Gastroesophageal sphincter (tissue), 4 donors: Measurements from ENCODE around the gene DOLPP1. TPM values are rescaled to one million over a fixed set of nuclear protein-coding genes. Genes with fewer than 3 reads are reported as not detected.
A peak's percentile ranks its signal among the peaks of the same experiment; 100 is the strongest.

ENCODE experiments used
- ATAC-seq: fragments of 150-250 bp; one replicate; pipeline ENCODE4 v1.9.1; 2016; ENCODE audit warnings: mild to moderate bottlenecking, moderate library complexity
- H3K27ac ChIP-seq, 4 donors: fragments of 200-600 bp; sonication (generic) in 3 of 4; 1 replicate in 3 of 4; 2 replicates in 1 of 4; pipeline ENCODE4 v1.5.1; 2016 to 2019
- H3K27me3 ChIP-seq: fragments of 200-600 bp; sonication (generic); one replicate; pipeline ENCODE4 v1.5.1; 2019
- H3K36me3 ChIP-seq, 2 donors: fragments of 200-600 bp; sonication (generic); one replicate each; pipeline ENCODE4 v1.5.1; 2019; ENCODE audit warnings: control low read depth in 1 of 2
- H3K4me1 ChIP-seq, 3 donors: fragments of 200-600 bp; sonication (generic); 1 replicate in 2 of 3; 2 replicates in 1 of 3; pipeline ENCODE4 v1.5.1; 2016 to 2019; ENCODE audit warnings: control low read depth in 2 of 3
- H3K4me3 ChIP-seq, 2 donors: fragments of 200-600 bp; sonication (generic); one replicate each; pipeline ENCODE4 v1.5.1; 2019; ENCODE audit warnings: mild to moderate bottlenecking in 1 of 2, moderate library complexity in 1 of 2
- H3K9me3 ChIP-seq, 3 donors: fragments of 200-600 bp; sonication (generic); one replicate each; pipeline ENCODE4 v1.5.1; 2017 to 2019; ENCODE audit warnings: control low read depth in 2 of 3
- EP300 ChIP-seq: sonication (generic); formaldehyde crosslinking; IDR thresholded peaks from one replicate; pipeline ENCODE4 v1.6.1; 2017; ENCODE audit warnings: antibody characterized with exemption, mild to moderate bottlenecking
- POLR2A ChIP-seq, 2 donors: fragments of 450-650 bp; IDR thresholded peaks; one replicate each; pipeline ENCODE4 v1.6.1; 2017; ENCODE audit warnings: antibody characterized with exemption in 2 of 2, mild to moderate bottlenecking in 2 of 2, moderate library complexity in 1 of 2
- POLR2AphosphoS5 ChIP-seq: sonication (generic); formaldehyde crosslinking; IDR thresholded peaks from one replicate; pipeline ENCODE4 v1.6.1; 2017; ENCODE audit warnings: antibody characterized with exemption
- WGBS, 2 donors: methylation state at CpG; one replicate each; pipeline ENCODE4 v1.1.5; 2018; ENCODE audit warnings: low coverage in 1 of 2; 5-methylcytosine and 5-hydroxymethylcytosine counted together
- total RNA-seq, 4 donors: library from RNA; depleted of rRNA; stranded (reverse); fragments of >200 nt; gene quantifications; one replicate each; pipeline ENCODE4 v1.1.0, GENCODE V29; 2016
- TF ChIP-seq, protein P1 (sequence below), 4 experiments: fragments of 200-600 bp in 2 of 4; fragments of 450-650 bp in 2 of 4; sonication (generic) in 1 of 4; IDR thresholded peaks; one replicate each; pipeline ENCODE4 v1.5.1; 2017 to 2019; ENCODE audit warnings: antibody characterized with exemption in 4 of 4, mild to moderate bottlenecking in 2 of 4, moderate library complexity in 2 of 4

DOLPP1 gene
- total RNA-seq, 4 donors from 2014 or later, result 2.7 to 6.2 (median 6.0) TPM

DNA sequence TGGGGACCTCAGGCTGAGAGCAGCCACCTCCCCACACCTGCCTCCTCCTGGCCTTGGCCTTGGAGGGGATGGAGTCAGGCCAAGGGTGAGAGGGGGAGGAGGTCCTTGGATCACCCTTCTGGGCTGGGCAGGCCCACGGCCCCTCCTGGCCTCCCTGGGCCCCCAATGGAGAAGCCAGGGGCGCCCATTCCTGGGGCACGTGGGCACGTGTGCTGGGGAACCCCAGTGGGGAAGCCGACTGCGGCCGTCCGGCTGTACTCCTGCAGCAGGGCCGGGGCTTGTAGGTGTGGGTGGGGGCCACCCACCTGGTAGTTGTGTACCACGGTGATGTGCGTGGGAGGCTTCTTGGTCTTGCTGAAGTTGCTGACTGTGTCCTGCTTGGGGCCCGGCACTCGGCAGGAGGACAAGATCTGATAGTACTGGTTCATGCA, 21.2 kb downstream of the DOLPP1 start:
- no peaks in the 10 kb centered on the region for H3K9me3 ChIP-seq
- H3K36me3 ChIP-seq, result peaks cover 0 to 83% of the 10 kb centered on the region in 2 donors
- no peak for ATAC-seq
- no peaks in the 10 kb centered on the region for H3K27me3 ChIP-seq
- no peak overlapping the region for H3K4me3 ChIP-seq
- TF ChIP-seq POLR2AphosphoS5 (no peak), EP300 (no peak), POLR2A (IDR thresholded peaks at IDR 0.05) (no peak)
- no CpG with 5 or more reads among the region's 13 CpGs for WGBS, 2 donors
- no peaks in the 10 kb centered on the region for H3K4me1 ChIP-seq
- no peak overlapping the region for H3K27ac ChIP-seq

DNA sequence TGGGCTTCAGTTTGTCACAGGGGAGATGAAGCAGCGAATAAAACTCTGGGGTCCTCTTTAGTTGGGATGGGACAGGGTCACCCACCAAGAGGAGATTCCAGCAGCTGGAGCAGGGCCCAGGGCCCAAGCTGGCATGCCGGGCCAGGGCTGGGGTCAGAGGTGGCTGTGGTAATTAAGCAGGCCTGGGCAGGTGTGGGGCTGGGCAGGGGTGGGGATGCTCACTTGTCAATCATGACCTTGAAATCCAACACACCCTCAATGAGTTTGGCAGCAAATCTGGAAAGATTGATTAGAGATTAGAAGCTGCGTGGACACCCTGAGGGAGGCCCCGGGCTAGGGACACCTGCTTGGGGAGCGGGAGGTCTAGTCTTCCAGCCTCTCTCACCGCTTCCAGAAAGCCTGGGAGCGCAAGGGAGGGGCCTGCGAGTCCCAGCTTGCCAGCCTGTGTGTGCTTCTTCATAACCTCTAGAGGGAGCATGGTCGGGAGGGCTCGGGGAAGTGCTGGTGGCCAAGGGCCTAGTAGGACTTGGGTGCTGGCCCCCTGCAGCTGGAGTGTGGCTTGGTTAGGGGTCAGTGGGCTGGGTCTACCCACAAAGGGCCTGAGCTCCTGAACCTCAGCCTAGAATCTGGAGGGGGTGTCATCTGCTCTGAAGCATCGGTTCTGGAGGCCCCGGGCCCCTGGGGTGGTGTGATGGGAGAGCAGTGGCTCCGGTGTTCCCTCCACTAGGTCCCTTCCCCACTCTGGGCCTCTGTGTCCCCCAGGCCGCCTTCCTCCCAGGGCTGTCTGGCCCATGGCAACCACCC, 22.1 kb downstream of the DOLPP1 start:
- no peak for TF ChIP-seq POLR2AphosphoS5
- TF ChIP-seq, protein P1, sequence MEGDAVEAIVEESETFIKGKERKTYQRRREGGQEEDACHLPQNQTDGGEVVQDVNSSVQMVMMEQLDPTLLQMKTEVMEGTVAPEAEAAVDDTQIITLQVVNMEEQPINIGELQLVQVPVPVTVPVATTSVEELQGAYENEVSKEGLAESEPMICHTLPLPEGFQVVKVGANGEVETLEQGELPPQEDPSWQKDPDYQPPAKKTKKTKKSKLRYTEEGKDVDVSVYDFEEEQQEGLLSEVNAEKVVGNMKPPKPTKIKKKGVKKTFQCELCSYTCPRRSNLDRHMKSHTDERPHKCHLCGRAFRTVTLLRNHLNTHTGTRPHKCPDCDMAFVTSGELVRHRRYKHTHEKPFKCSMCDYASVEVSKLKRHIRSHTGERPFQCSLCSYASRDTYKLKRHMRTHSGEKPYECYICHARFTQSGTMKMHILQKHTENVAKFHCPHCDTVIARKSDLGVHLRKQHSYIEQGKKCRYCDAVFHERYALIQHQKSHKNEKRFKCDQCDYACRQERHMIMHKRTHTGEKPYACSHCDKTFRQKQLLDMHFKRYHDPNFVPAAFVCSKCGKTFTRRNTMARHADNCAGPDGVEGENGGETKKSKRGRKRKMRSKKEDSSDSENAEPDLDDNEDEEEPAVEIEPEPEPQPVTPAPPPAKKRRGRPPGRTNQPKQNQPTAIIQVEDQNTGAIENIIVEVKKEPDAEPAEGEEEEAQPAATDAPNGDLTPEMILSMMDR (IDR thresholded peaks at IDR 0.05), result peak in 3 of 4 experiments; percentile 35 to 39 (median 37)
- TF ChIP-seq EP300, result no peak
- TF ChIP-seq POLR2A (IDR thresholded peaks at IDR 0.05), result no peak
- 40% methylated on average over 1 of the region's 14 CpGs; no CpG with 5 or more reads in 1 of the 2 donors for WGBS, 2 donors
- peaks cover 0 to under 1% (median 0%) of the 10 kb centered on the region in 3 donors for H3K4me1 ChIP-seq
- no peak for ATAC-seq
- no peaks in the 10 kb centered on the region for H3K27me3 ChIP-seq
- H3K36me3 ChIP-seq, result peaks cover 0 to 83% of the 10 kb centered on the region in 2 donors
- no peak overlapping the region for H3K4me3 ChIP-seq
- H3K9me3 ChIP-seq, result no peaks in the 10 kb centered on the region
- no peak overlapping the region for H3K27ac ChIP-seq

DNA sequence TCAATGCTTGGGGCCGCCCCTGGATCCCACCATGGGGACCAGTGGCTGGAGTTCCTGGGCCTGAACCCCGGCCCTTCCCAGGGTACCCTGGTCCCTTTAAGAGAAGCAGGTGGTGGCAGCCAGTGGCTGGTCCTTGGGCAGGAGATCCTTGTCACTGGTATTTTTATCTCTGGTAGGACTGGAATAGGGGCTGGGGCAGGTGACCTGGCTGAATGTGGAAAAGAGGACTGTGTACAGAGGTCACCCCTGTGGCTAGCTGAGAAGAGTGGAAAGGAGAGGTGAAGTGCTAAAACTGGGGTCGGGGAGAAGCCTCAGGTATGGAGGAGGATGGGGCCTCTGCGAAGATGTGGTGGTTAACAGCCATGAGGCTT, 22.7 kb downstream of the DOLPP1 start:
- WGBS, 2 donors, result 80 to 83% methylated on average over 2 of the region's 4 CpGs
- no peak for ATAC-seq
- no peak for TF ChIP-seq POLR2A (IDR thresholded peaks at IDR 0.05)

DNA sequence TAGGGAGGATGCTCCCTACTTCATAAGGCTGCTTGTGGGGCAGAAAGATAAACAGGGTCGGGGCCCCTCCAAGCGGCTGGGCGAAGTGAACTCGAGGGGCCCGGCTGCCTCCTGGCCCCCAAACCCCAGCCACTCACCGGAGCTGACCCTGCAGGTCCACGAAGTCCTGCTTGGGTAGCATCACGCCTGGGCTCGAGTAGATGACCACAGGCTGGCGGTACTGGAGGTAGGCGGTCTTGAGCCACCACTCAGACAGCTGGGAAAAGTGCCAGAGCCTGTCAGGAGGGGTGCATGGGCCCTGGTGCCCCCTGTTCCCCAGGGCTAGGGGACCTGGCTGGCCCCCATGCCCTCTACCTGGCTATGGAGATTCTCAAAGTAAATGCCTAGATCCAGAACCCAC, 23.1 kb downstream of the DOLPP1 start:
- Histone ChIP-seq H3K27me3 (no peaks in the 10 kb centered on the region), H3K9me3 (no peaks in the 10 kb centered on the region), H3K27ac (no peak overlapping the region), H3K36me3 (peaks cover 0 to 76% of the 10 kb centered on the region in 2 donors), H3K4me3 (no peak overlapping the region), H3K4me1 (peaks cover 0 to 12% (median 8%) of the 10 kb centered on the region in 3 donors)
- no peak for ATAC-seq
- TF ChIP-seq, protein P1 (IDR thresholded peaks at IDR 0.05), result no peak
- no peak for TF ChIP-seq EP300
- no peak for TF ChIP-seq POLR2A (IDR thresholded peaks at IDR 0.05)
- no peak for TF ChIP-seq POLR2AphosphoS5
- WGBS, 2 donors, result 100% methylated on average over 5 of the region's 11 CpGs; no CpG with 5 or more reads in 1 of the 2 donors

More for the DNA sequence above, 22.7 kb downstream of the DOLPP1 start:
- Histone ChIP-seq H3K9me3 (no peaks in the 10 kb centered on the region), H3K27me3 (no peaks in the 10 kb centered on the region), H3K4me3 (no peak overlapping the region), H3K36me3 (peaks cover 0 to 78% of the 10 kb centered on the region in 2 donors), H3K27ac (no peak overlapping the region), H3K4me1 (peaks cover 0 to 7% (median 3%) of the 10 kb centered on the region in 3 donors)

DNA sequence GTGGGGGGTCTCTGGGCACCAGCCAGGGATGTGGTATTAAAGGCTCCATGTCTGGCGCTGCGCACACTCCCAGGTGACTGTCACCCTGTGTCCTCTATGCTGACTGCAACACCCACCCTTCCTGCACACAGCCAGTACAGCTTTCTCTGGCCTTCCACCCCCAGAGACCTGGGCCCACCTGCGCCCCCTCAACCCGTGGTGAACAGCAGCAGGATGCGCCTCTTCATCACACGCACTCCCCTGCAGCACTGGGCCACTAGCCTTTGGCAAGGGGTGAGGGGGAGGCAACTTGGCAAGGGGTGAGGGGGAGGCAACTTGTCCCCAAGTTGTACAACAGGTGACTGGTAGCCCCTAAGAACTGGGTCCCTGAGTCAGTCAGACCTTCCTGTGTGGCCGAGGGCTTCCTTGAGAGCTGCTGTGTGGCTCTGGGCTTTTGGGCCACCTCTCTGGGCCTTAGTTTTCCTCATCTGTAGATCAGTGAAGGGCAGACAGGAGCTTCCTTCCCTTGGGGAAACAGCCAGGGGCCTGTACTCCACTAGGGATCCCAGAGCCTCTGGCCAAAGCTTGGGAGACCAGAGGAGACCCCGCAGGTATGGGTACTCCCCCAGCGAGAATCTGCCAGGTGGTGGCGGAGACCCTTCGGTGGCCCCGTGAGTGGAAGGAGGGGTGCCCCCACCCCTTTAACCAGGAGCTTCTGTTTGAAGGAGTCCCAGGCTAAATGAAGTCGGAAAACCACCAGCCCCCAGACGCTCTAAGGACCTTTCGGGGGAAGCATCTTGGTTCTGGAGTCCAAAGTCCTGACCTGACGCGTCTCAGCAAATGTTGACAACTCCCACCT, 25.2 kb downstream of the DOLPP1 start:
- WGBS, 2 donors, result 94% methylated on average over 3 of the region's 17 CpGs; no CpG with 5 or more reads in 1 of the 2 donors
- no peaks in the 10 kb centered on the region for H3K27me3 ChIP-seq
- H3K27ac ChIP-seq, result no peak overlapping the region
- H3K9me3 ChIP-seq, result no peaks in the 10 kb centered on the region
- peaks cover 0 to 23% (median 18%) of the 10 kb centered on the region in 3 donors for H3K4me1 ChIP-seq
- no peak overlapping the region for H3K4me3 ChIP-seq
- ATAC-seq, result no peak
- TF ChIP-seq, protein P1 (IDR thresholded peaks at IDR 0.05), result no peak
- TF ChIP-seq POLR2A (IDR thresholded peaks at IDR 0.05), result no peak
- no peak for TF ChIP-seq EP300
- TF ChIP-seq POLR2AphosphoS5, result no peak
- H3K36me3 ChIP-seq, result peaks cover 0 to 59% of the 10 kb centered on the region in 2 donors
